Sigmoid colon (tissue), 7 donors: Measurements from ENCODE around the gene MYH9. TPM values are rescaled to one million over a fixed set of nuclear protein-coding genes. Genes with fewer than 3 reads are reported as not detected.

Experiments used
- DNase-seq: peaks from one replicate; pipeline ENCODE4 v3.0.0-alpha.2; 2019
- H3K27ac ChIP-seq, 4 donors: fragments of 200-600 bp; sonication (generic); one replicate each; pipeline ENCODE4 v1.5.1; 2016 to 2019; ENCODE audit warnings: mild to moderate bottlenecking in 1 of 4
- H3K27me3 ChIP-seq, 3 donors: fragments of 200-600 bp; sonication (generic); one replicate each; pipeline ENCODE4 v1.5.1; 2019; ENCODE audit warnings: mild to moderate bottlenecking in 1 of 3
- H3K36me3 ChIP-seq, 4 donors: fragments of 200-600 bp; sonication (generic); one replicate each; pipeline ENCODE4 v1.5.1; 2016 to 2019
- H3K4me1 ChIP-seq, 4 donors: fragments of 200-600 bp; sonication (generic); one replicate each; pipeline ENCODE4 v1.5.1; 2017 to 2019
- H3K4me3 ChIP-seq, 4 donors: fragments of 200-600 bp; sonication (generic); one replicate each; pipeline ENCODE4 v1.5.1; 2017 to 2019; ENCODE audit warnings: mild to moderate bottlenecking in 2 of 4, moderate library complexity in 1 of 4
- H3K9me3 ChIP-seq, 4 donors: fragments of 200-600 bp in 3 of 4; sonication (generic) in 3 of 4; one replicate each; pipeline versions ENCODE4 v1.5.1 to v1.6.1; 2013 to 2019
- EP300 ChIP-seq, 4 donors: sonication (generic); formaldehyde crosslinking; IDR thresholded peaks; one replicate each; pipeline ENCODE4 v1.6.1; 2017; ENCODE audit warnings: antibody characterized with exemption in 4 of 4
- POLR2A ChIP-seq, 2 donors: fragments of 450-650 bp; IDR thresholded peaks; one replicate each; pipeline ENCODE4 v1.6.1; 2016; ENCODE audit warnings: antibody characterized with exemption in 2 of 2, mild to moderate bottlenecking in 2 of 2, moderate library complexity in 2 of 2
- POLR2AphosphoS5 ChIP-seq, 4 donors: sonication (generic); formaldehyde crosslinking; IDR thresholded peaks; one replicate each; pipeline ENCODE4 v1.6.1; 2017; ENCODE audit warnings: antibody characterized with exemption in 4 of 4
- WGBS, 2 donors: extraction: QIAGEN DNeasy Blood & Tissue Kit; methylation state at CpG; one replicate each; pipeline ENCODE4 v1.1.7; 2013; 5-methylcytosine and 5-hydroxymethylcytosine counted together
- intact Hi-C: fragments of 100-400 bp; cut with DNase I; formaldehyde crosslinking; loops from one replicate; pipeline ENCODE4 v1.15.1; 2023
- polyA plus RNA-seq, 3 donors: library from polyadenylated mRNA; stranded (reverse); fragments of 200-250 nt; gene quantifications; one replicate each; pipeline ENCODE4 v1.2.3, GENCODE V29; 2013
- total RNA-seq, 4 donors: library from RNA; depleted of rRNA; stranded (reverse); fragments of >200 nt; gene quantifications; one replicate each; pipeline ENCODE4 v1.1.0, GENCODE V29; 2016
- TF ChIP-seq, protein P1 (sequence below), 4 experiments: fragments of 450-650 bp in 3 of 4; fragments of 200-600 bp in 1 of 4; IDR thresholded peaks; one replicate each; pipeline ENCODE4 v1.5.1; 2016 to 2019; ENCODE audit warnings: antibody characterized with exemption in 4 of 4, mild to moderate bottlenecking in 3 of 4, moderate library complexity in 2 of 4
- donor health status: healthy with polysubstance abuse.
- donor health status: Bipolar disorder and iron deficiency.
- donor health status: healthy.

The MYH9 gene
- total and polyA plus RNA-seq, 7 donors, result 63.7 to 307 (median 182) TPM

DNA sequence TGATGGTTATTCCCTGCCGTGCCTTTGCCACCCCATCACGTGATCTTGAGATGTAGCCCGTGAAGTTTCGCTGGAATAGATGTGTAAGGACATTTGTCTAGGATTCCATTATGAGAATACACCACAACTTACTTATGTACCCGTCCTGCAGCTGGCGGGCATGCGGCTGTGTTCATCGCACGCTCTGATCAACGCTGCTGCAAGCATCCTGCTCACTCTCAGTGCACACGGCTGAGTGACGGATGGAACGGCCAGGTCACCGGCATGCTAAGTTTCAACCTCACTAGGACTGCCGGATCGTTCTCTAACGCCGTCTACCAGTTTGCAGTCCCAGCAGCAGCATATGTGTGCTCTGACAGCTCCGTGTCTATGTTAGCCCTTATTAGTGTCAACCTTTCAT, 90.2 kb downstream of the MYH9 start:
- no peak for DNase-seq
- Histone ChIP-seq H3K36me3 (peaks cover 83 to 100% (median 96%) of the 10 kb centered on the region in 4 donors), H3K27me3 (no peaks in the 10 kb centered on the region), H3K4me3 (no peak overlapping the region), H3K27ac (peak overlapping the region; percentile 77 to 100 (median 89)), H3K4me1 (peaks cover 0 to 28% (median 25%) of the 10 kb centered on the region in 4 donors), H3K9me3 (no peaks in the 10 kb centered on the region)
- intact Hi-C loops, result no loop called here
- 89 to 91% methylated on average over 19 of the region's 19 CpGs for WGBS, 2 donors
- no peak for TF ChIP-seq EP300 (IDR thresholded peaks at IDR 0.05)
- peak in 1 of 4 donors; percentile 20 for TF ChIP-seq POLR2AphosphoS5 (IDR thresholded peaks at IDR 0.05)

DNA sequence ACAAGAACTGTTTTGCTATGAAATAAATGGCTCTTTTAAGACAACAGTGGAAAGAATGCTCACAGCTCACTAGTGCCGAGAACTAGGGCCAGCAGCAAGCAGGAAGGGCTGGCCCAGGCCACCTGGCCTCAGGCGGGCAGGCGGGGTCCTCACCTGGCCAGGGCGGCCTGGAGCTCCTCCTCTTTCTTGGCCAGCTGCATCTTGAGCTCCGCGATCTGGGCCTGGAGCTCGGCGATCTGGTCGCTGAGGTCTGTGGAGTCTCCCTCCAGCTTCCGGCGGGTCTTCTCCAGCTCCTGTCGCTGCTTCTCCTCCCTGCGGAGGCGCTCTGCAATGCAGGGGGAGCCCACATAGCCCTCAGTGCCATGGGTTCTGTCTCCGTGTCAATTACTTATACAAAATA, 91.1 kb downstream of the MYH9 start:
- Histone ChIP-seq H3K36me3 (peaks cover 92 to 100% (median 99%) of the 10 kb centered on the region in 4 donors), H3K4me1 (peaks cover 0 to 30% (median 17%) of the 10 kb centered on the region in 4 donors), H3K9me3 (no peaks in the 10 kb centered on the region), H3K27ac (peak overlapping the region; percentile 77 to 100 (median 89)), H3K27me3 (no peaks in the 10 kb centered on the region), H3K4me3 (no peak overlapping the region)
- no peak for DNase-seq
- TF ChIP-seq EP300 (IDR thresholded peaks at IDR 0.05) (no peak), POLR2AphosphoS5 (IDR thresholded peaks at IDR 0.05) (no peak), POLR2A (IDR thresholded peaks at IDR 0.05) (no peak)
- TF ChIP-seq, protein P1, sequence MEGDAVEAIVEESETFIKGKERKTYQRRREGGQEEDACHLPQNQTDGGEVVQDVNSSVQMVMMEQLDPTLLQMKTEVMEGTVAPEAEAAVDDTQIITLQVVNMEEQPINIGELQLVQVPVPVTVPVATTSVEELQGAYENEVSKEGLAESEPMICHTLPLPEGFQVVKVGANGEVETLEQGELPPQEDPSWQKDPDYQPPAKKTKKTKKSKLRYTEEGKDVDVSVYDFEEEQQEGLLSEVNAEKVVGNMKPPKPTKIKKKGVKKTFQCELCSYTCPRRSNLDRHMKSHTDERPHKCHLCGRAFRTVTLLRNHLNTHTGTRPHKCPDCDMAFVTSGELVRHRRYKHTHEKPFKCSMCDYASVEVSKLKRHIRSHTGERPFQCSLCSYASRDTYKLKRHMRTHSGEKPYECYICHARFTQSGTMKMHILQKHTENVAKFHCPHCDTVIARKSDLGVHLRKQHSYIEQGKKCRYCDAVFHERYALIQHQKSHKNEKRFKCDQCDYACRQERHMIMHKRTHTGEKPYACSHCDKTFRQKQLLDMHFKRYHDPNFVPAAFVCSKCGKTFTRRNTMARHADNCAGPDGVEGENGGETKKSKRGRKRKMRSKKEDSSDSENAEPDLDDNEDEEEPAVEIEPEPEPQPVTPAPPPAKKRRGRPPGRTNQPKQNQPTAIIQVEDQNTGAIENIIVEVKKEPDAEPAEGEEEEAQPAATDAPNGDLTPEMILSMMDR (IDR thresholded peaks at IDR 0.05), result no peak
- WGBS, 2 donors, result 95 to 96% methylated on average over 15 of the region's 15 CpGs
- intact Hi-C loops, result no loop called here

DNA sequence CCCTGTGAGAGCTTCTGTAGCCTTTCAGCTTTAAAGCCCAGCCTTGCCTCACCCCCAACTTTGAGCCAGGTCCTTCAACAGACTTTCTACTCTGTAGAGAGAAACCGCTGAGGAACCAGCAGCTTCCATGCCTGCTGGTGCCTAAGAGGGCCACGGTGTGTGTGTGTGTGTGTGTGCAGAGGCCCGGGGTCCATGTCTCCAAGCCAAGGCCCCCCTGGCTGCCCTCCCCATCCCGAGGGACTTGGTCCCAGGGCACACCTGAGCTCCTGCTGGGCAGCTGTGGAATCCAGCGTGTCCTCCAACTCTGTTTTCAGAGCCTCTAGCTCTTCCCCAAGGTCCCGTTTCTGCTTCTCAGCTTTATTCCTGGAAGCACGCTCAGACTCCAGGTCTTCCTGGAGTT, 92.5 kb downstream of the MYH9 start:
- peaks cover 84 to 89% (median 87%) of the 10 kb centered on the region in 4 donors for H3K36me3 ChIP-seq
- peak overlapping the region; percentile 46 to 100 (median 76) for H3K27ac ChIP-seq

GRCh38 chr22:36294801-36295200, 93.0 kb downstream of the MYH9 start:
- Histone ChIP-seq H3K9me3 (no peaks in the 10 kb centered on the region), H3K4me3 (no peak overlapping the region), H3K27ac (peak overlapping the region; percentile 46 to 100 (median 76)), H3K4me1 (peaks cover 0 to 15% (median 4%) of the 10 kb centered on the region in 4 donors), H3K27me3 (no peaks in the 10 kb centered on the region), H3K36me3 (peaks cover 80 to 87% (median 83%) of the 10 kb centered on the region in 4 donors)
- 93 to 95% methylated on average over 11 of the region's 11 CpGs for WGBS, 2 donors
- intact Hi-C loops, result no loop called here
- TF ChIP-seq, protein P1 (IDR thresholded peaks at IDR 0.05), result no peak
- TF ChIP-seq POLR2A (IDR thresholded peaks at IDR 0.05), result no peak
- TF ChIP-seq POLR2AphosphoS5 (IDR thresholded peaks at IDR 0.05), result no peak
- no peak for DNase-seq

More for the DNA sequence above, 92.5 kb downstream of the MYH9 start:
- H3K27me3 ChIP-seq, result no peaks in the 10 kb centered on the region
- no peaks in the 10 kb centered on the region for H3K9me3 ChIP-seq
- H3K4me1 ChIP-seq, result peaks cover 0 to 17% (median 3%) of the 10 kb centered on the region in 4 donors
- intact Hi-C loops, result no loop called here
- DNase-seq, result no peak
- TF ChIP-seq POLR2AphosphoS5 (IDR thresholded peaks at IDR 0.05) (no peak), POLR2A (IDR thresholded peaks at IDR 0.05) (no peak), EP300 (IDR thresholded peaks at IDR 0.05) (no peak)
- TF ChIP-seq, protein P1 (IDR thresholded peaks at IDR 0.05), result no peak
- no peak overlapping the region for H3K4me3 ChIP-seq
- 90 to 97% methylated on average over 7 of the region's 7 CpGs for WGBS, 2 donors

DNA sequence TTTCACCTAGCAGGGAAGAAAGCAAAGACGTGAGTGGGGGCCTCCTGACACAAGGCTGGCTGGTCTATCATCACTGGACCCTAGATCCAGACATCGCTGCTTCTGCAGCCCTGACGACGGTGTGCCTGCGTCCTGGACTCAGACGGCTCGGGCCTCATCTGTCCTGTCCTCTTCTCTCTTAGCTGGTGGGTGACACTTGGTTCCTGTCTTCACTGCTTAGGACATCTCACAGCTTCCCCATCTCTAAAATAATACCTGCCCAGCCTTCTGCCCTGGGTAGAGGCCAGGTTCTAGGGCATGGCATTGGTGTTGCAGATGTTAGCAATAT, 93.5 kb downstream of the MYH9 start:
- DNase-seq, result no peak
- TF ChIP-seq POLR2A (IDR thresholded peaks at IDR 0.05) (no peak), EP300 (IDR thresholded peaks at IDR 0.05) (no peak), POLR2AphosphoS5 (IDR thresholded peaks at IDR 0.05) (peak in 1 of 4 donors; percentile 25)
- TF ChIP-seq, protein P1 (IDR thresholded peaks at IDR 0.05), result no peak
- Histone ChIP-seq H3K36me3 (peaks cover 75 to 87% (median 83%) of the 10 kb centered on the region in 4 donors), H3K27me3 (no peaks in the 10 kb centered on the region), H3K27ac (peak overlapping the region in 2 of 4 donors; percentile 24 to 100), H3K4me3 (no peak overlapping the region), H3K9me3 (no peaks in the 10 kb centered on the region), H3K4me1 (peaks cover 0 to 13% (median 8%) of the 10 kb centered on the region in 4 donors)
- WGBS, 2 donors, result 95 to 97% methylated on average over 7 of the region's 7 CpGs
- intact Hi-C loops, result no loop called here
